GM12874 (cell line): Measurements from ENCODE around the gene BRI3BP.
A peak's percentile ranks its signal among the peaks of the same experiment; 100 is the strongest.

Source experiments
- CTCF ChIP-seq: IDR thresholded peaks from 2 replicates; pipeline ENCODE4 v1.5.1; 2011; ENCODE audit warnings: low read depth, mild to moderate bottlenecking, control low read depth, low read length, moderate library complexity; ENCODE audit not compliant: insufficient read depth

BRI3BP gene

GRCh38 chr12:124975276-124975675 lies 18.2 kb upstream of the BRI3BP start:
- TF ChIP-seq CTCF = no peak

- TF ChIP-seq CTCF = no peak
Measured at GRCh38 chr12:124976999-124977398, 16.4 kb upstream of the BRI3BP start.

- no peak for TF ChIP-seq CTCF
Measured at GRCh38 chr12:124979568-124979967, 13.9 kb upstream of the BRI3BP start.

- TF ChIP-seq CTCF = no peak
Measured at GRCh38 chr12:124980098-124980892, 13.2 kb upstream of the BRI3BP start.

- TF ChIP-seq CTCF = peak; percentile 70
Measured at GRCh38 chr12:124992874-124993625, 395 bp upstream of the BRI3BP start.

GRCh38 chr12:124994437-124994975 lies 1.1 kb downstream of the BRI3BP start:
- no peak for TF ChIP-seq CTCF

- TF ChIP-seq CTCF = no peak
Measured at GRCh38 chr12:124995200-124995961, 1.9 kb downstream of the BRI3BP start.
